GM18907 (cell line): ENCODE results near the gene SORL1-AS1.

Experiments used
- ATAC-seq: cut with Tn5 transposase; IDR thresholded peaks from one replicate; pipeline ENCODE4 v1.9.1; 2021; ENCODE audit warnings: mild to moderate bottlenecking, moderate library complexity; ENCODE audit not compliant: unreplicated experiment

Gene SORL1-AS1

GRCh38 chr11:121476379-121477032, 23.7 kb upstream of the SORL1-AS1 start:
- no peak for ATAC-seq

- ATAC-seq = no peak
Measured at GRCh38 chr11:121474680-121475079, 21.9 kb upstream of the SORL1-AS1 start.

GRCh38 chr11:121473064-121473777, 20.5 kb upstream of the SORL1-AS1 start:
- ATAC-seq = no peak

GRCh38 chr11:121472312-121472711, 19.5 kb upstream of the SORL1-AS1 start:
- no peak for ATAC-seq

DNA sequence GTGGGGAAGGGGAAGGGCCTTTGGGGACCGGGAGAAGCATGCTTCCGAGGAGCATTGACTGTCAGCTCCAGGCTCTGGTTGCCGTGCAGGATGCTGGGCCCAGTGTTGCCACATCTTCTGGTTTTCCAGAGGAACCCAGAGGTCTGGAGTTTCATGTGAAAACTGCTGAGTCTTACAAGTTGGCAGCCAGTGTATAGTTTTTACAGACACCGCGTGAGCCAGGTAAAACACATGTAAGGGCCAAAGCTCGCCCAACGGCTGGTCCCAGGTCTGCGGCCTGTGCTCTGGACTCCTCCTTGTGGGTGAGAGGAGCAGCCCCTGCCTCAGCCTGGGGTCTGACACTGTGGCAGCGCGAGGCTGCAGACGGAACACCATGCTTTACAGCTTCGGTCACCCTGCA, 18.4 kb upstream of the SORL1-AS1 start:
- no peak for ATAC-seq

GRCh38 chr11:121469910-121470309, 17.1 kb upstream of the SORL1-AS1 start:
- ATAC-seq = no peak

DNA sequence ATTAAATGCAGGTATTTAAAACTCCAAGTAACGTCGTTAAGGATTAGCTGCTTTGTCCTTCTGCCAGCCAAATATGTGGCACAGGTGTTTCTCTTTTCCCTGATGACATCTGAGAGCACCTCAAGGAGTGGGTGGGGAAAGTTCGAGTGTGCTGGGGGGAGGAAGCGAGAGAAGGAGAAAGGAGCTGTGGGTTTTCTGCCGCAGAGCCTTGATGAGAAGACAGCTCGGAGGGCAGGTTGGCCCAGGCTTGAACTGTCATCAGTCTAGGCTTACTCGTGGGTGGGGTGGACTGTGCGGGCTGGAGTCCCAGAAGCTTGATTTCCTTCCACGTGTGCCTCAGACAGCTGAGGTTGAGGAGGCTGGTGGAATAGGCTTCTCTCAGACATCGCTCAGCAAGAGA, 15.2 kb upstream of the SORL1-AS1 start:
- ATAC-seq = peak; percentile 55

DNA sequence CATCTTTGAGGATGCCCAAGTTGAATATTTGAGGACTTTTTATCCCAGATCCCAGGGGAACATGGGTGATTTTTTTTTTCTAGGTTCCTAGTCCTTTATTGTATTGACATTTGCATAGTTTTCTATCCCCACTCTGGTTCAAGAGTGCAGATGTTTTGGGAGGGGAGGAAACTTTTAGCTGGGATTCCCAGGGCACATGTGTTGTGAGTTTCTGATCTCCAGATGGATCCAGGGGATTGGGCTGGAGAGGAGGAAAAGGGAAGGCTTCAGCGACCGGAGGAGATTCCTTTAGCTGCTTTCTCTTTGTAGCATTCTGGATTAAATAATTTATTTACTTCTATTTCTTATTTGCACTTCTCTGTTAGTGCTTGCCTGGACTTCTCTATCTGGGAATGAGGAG, 14.7 kb upstream of the SORL1-AS1 start:
- no peak for ATAC-seq

GRCh38 chr11:121466063-121466794, 13.5 kb upstream of the SORL1-AS1 start:
- no peak for ATAC-seq

- ATAC-seq = no peak
Measured at GRCh38 chr11:121465709-121466062, 12.9 kb upstream of the SORL1-AS1 start.

- ATAC-seq = peak; percentile 41
Measured at GRCh38 chr11:121464352-121464946, 11.7 kb upstream of the SORL1-AS1 start.

GRCh38 chr11:121463689-121464335, 11.0 kb upstream of the SORL1-AS1 start:
- ATAC-seq = no peak

DNA sequence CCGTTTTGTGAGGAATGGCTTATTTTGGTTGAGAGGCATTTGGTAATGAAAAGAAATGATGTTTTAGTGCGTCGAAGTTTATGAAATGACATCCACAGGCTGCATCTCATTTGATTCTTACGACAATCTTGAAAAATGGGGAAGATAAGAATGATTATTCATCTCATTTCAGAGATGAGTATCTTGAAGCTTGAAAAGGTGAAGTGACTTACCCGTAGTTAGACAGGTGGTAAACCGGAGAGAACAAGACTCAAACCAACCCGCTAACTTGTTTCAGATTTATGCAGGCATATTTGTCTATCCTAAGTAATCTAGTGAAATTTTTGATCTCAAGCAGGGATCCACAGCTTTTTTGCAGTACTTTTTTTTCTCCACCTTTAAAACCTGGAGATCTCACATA, 9.1 kb upstream of the SORL1-AS1 start:
- no peak for ATAC-seq

DNA sequence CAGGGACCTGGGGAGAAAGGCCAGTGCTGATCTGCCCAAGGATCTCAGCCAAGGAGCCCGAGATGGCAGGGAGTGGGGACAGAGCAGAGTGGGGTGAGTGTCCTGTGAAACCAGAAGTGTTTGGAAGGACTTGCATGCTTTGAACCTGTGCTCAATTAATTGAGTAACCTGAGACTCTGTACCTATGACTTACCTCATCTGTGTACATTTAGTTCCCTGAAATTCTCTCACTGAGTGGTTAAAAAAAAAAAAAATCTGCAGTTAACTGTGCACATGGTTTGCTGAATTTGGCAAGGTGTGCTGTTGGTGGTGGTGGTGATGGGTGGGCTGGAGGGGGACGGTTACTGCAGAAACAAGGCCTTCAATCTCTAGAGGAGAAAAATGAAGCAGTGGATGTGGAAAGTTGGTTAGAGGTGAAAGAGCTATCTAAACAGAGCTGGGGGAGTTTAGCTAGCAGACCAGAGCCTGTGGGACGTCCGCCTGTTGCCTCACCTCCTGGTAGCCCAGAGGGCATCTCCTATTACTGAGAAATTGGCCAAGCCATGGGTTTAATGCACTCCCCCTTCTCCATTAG, 8.3 kb upstream of the SORL1-AS1 start:
- ATAC-seq = no peak

- ATAC-seq = no peak
Measured at GRCh38 chr11:121459413-121460017, 6.7 kb upstream of the SORL1-AS1 start.

- ATAC-seq = no peak
Measured at GRCh38 chr11:121458551-121458950, 5.8 kb upstream of the SORL1-AS1 start.

- no peak for ATAC-seq
Measured at GRCh38 chr11:121456816-121457431, 4.2 kb upstream of the SORL1-AS1 start.

- ATAC-seq = no peak
Measured at GRCh38 chr11:121456151-121456550, 3.4 kb upstream of the SORL1-AS1 start.

DNA sequence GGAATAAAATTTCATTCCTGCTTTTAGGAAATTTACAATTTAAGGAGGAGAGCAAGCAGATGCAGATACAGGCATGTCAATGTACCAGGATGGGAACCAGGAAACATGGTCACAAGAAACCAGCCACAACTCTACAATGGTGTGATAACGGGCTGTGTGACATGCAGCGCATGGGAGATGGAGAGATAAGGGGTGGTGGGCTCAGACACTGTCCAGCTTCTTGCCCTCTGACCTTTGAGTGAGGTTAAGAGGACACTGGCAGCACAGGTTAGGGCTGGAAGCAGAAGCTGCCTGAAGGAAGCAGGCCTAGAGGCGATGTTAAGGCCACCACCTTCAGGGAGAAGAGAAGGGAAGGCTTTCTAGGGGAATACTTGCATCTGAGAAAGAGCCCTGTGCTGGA, 2.3 kb upstream of the SORL1-AS1 start:
- ATAC-seq = no peak
